Neural progenitor cell (in vitro differentiated cells): ENCODE data around the gene B4GALT4. TPM values are rescaled to one million over a fixed set of nuclear protein-coding genes. Genes with fewer than 3 reads are reported as not detected.

Experiments
- DNase-seq: peaks from one replicate; pipeline ENCODE4 v3.0.0-alpha.2; 2016; ENCODE audit warnings: low spot score
- H2AFZ ChIP-seq: fragments of 200-600 bp; sonication (generic); replicated peaks from 2 replicates; pipeline ENCODE4 v1.6.1; 2016; ENCODE audit warnings: antibody characterized with exemption
- H3F3A ChIP-seq: fragments of 200-600 bp; sonication (generic); 2 replicates; pipeline ENCODE4 v1.6.1; 2016; ENCODE audit warnings: antibody characterized with exemption, low read depth
- H3K27ac ChIP-seq: fragments of 200-600 bp; sonication (generic); 2 replicates; pipeline ENCODE4 v1.5.1; 2016; ENCODE audit warnings: mild to moderate bottlenecking
- H3K27me3 ChIP-seq: fragments of 200-600 bp; sonication (generic); 2 replicates; pipeline ENCODE4 v1.6.1; 2016; ENCODE audit warnings: mild to moderate bottlenecking, moderate library complexity
- H3K36me3 ChIP-seq: fragments of 200-600 bp; sonication (generic); 2 replicates; pipeline ENCODE4 v1.5.1; 2016
- H3K4me1 ChIP-seq: fragments of 200-600 bp; sonication (generic); 2 replicates; pipeline ENCODE4 v1.6.1; 2016; ENCODE audit warnings: mixed run types
- H3K4me2 ChIP-seq: fragments of 200-600 bp; sonication (generic); 2 replicates; pipeline ENCODE4 v1.6.1; 2016
- H3K4me3 ChIP-seq: fragments of 200-600 bp; sonication (generic); 2 replicates; pipeline ENCODE4 v1.5.1; 2016
- H3K79me2 ChIP-seq: fragments of 200-600 bp; sonication (generic); 2 replicates; pipeline ENCODE4 v1.6.1; 2016; ENCODE audit warnings: low read depth
- H3K9ac ChIP-seq: fragments of 200-600 bp; sonication (generic); 2 replicates; pipeline ENCODE4 v1.6.1; 2016
- H3K9me3 ChIP-seq: fragments of 200-600 bp; sonication (generic); 2 replicates; pipeline ENCODE4 v1.5.1; 2016; ENCODE audit warnings: low read depth
- H4K20me1 ChIP-seq: fragments of 200-600 bp; sonication (generic); 2 replicates; pipeline ENCODE4 v1.6.1; 2016; ENCODE audit warnings: low read depth
- H3K27ac Mint-ChIP-seq: 3 replicates; pipeline ENCODE4 v1.8.0; 2021; ENCODE audit warnings: mixed read lengths
- H3K27me3 Mint-ChIP-seq: 2 replicates; pipeline ENCODE4 v1.8.0; 2022; ENCODE audit warnings: low read depth, mild to moderate bottlenecking, inconsistent platforms, moderate library complexity, mixed read lengths; ENCODE audit not compliant: insufficient read depth
- H3K36me3 Mint-ChIP-seq: 3 replicates; pipeline ENCODE4 v1.8.0; 2021; ENCODE audit warnings: mixed read lengths
- H3K4me1 Mint-ChIP-seq: 3 replicates; pipeline ENCODE4 v1.8.0; 2021; ENCODE audit warnings: mixed read lengths
- H3K4me3 Mint-ChIP-seq: 3 replicates; pipeline ENCODE4 v1.8.0; 2021; ENCODE audit warnings: mild to moderate bottlenecking, moderate library complexity, mixed read lengths
- H3K9me3 Mint-ChIP-seq: 3 replicates; pipeline ENCODE4 v1.8.0; 2020; ENCODE audit warnings: mixed read lengths
- EZH2 ChIP-seq: fragments of 200-600 bp; sonication (generic); IDR thresholded peaks from 2 replicates; pipeline ENCODE4 v1.6.1; 2017; ENCODE audit warnings: antibody characterized with exemption, mild to moderate bottlenecking, moderate library complexity
- EZH2phosphoT487 ChIP-seq: fragments of 200-600 bp; sonication (generic); IDR thresholded peaks from 2 replicates; pipeline ENCODE4 v1.6.1; 2017; ENCODE audit warnings: antibody characterized with exemption
- total RNA-seq: library from RNA; depleted of rRNA; stranded (reverse); fragments of >200 nt; gene quantifications from 2 replicates; pipeline ENCODE4 v1.2.3, GENCODE V29; 2015; ENCODE audit warnings: low replicate concordance
- TF ChIP-seq, protein P1 (sequence below): fragments of 200-600 bp; sonication (generic); IDR thresholded peaks from 2 replicates; pipeline ENCODE4 v1.5.1; 2017; ENCODE audit warnings: antibody characterized with exemption, mild to moderate bottlenecking

B4GALT4 gene
- total RNA-seq, 1 donor from 2014 or later, result 47.0 TPM

DNA sequence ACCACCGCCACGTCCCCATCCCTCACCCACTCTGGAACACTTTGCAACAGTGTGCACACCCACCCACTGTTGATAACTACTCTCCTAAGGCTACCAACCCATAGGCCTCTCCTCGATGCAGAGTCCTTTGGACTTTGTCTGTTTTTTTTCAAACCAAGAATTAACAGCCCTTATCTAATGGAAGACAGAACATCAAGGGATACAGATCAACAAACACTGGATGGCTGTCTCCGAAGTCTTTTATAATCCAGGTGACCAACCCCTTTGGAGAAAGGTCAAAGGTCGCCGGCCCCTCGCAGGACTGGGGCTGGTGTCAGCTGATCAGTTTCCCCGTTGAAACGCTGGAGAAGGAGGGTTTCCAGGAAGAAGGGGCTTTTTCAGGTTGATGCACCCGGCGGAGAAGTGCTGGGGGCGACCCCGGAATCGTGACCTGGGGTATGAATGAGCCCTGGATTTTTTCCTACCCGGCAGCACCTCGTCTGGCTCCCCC lies 532 bp downstream of the B4GALT4 start:
- Histone ChIP-seq H2AFZ (peak overlapping the region; percentile 74), H3K79me2 (peaks cover 38% of the 10 kb centered on the region)
- peaks cover 17% of the 10 kb centered on the region for H3K4me1 Mint-ChIP-seq

GRCh38 chr3:119239206-119239820 lies 1.4 kb downstream of the B4GALT4 start:
- peak overlapping the region; percentile 74 for H2AFZ ChIP-seq
- no peak for DNase-seq
- peak overlapping the region; percentile 73 for H3K4me3 ChIP-seq
- peaks cover 8% of the 10 kb centered on the region for H3K36me3 ChIP-seq
- H3K9me3 Mint-ChIP-seq, result peaks cover 2% of the 10 kb centered on the region
- H4K20me1 ChIP-seq, result no peaks in the 10 kb centered on the region
- H3K4me1 Mint-ChIP-seq, result peaks cover 15% of the 10 kb centered on the region
- H3K27me3 ChIP-seq, result no peaks in the 10 kb centered on the region
- peaks cover 7% of the 10 kb centered on the region for H3K36me3 Mint-ChIP-seq
- H3K79me2 ChIP-seq, result peaks cover 38% of the 10 kb centered on the region
- H3K27ac ChIP-seq, result no peak overlapping the region
- H3K4me3 Mint-ChIP-seq, result peak overlapping the region; percentile 83
- H3K9ac ChIP-seq, result peak overlapping the region; percentile 60
- peaks cover 24% of the 10 kb centered on the region for H3F3A ChIP-seq
- TF ChIP-seq, protein P1, sequence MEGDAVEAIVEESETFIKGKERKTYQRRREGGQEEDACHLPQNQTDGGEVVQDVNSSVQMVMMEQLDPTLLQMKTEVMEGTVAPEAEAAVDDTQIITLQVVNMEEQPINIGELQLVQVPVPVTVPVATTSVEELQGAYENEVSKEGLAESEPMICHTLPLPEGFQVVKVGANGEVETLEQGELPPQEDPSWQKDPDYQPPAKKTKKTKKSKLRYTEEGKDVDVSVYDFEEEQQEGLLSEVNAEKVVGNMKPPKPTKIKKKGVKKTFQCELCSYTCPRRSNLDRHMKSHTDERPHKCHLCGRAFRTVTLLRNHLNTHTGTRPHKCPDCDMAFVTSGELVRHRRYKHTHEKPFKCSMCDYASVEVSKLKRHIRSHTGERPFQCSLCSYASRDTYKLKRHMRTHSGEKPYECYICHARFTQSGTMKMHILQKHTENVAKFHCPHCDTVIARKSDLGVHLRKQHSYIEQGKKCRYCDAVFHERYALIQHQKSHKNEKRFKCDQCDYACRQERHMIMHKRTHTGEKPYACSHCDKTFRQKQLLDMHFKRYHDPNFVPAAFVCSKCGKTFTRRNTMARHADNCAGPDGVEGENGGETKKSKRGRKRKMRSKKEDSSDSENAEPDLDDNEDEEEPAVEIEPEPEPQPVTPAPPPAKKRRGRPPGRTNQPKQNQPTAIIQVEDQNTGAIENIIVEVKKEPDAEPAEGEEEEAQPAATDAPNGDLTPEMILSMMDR, result no peak
- TF ChIP-seq EZH2phosphoT487, result no peak
- no peak for TF ChIP-seq EZH2
- H3K4me1 ChIP-seq, result peaks cover 18% of the 10 kb centered on the region
- peaks cover 4% of the 10 kb centered on the region for H3K27me3 Mint-ChIP-seq
- no peak overlapping the region for H3K27ac Mint-ChIP-seq
- H3K4me2 ChIP-seq, result peak overlapping the region; percentile 98
- no peaks in the 10 kb centered on the region for H3K9me3 ChIP-seq

More for the DNA sequence above, 532 bp downstream of the B4GALT4 start:
- H4K20me1 ChIP-seq, result no peaks in the 10 kb centered on the region
- H3K4me3 ChIP-seq, result peak overlapping the region; percentile 73
- DNase-seq, result peak; percentile 73
- peak overlapping the region; percentile 90 for H3K27ac ChIP-seq
- H3K4me1 ChIP-seq, result peaks cover 18% of the 10 kb centered on the region
- peaks cover 4% of the 10 kb centered on the region for H3K27me3 Mint-ChIP-seq
- H3K27ac Mint-ChIP-seq, result no peak overlapping the region
- peak overlapping the region; percentile 98 for H3K4me2 ChIP-seq
- peaks cover 1% of the 10 kb centered on the region for H3K36me3 ChIP-seq
- H3K9ac ChIP-seq, result peak overlapping the region; percentile 60
- TF ChIP-seq EZH2phosphoT487, result no peak
- TF ChIP-seq, protein P1, result no peak
- TF ChIP-seq EZH2, result no peak
- H3K9me3 ChIP-seq, result no peaks in the 10 kb centered on the region
- H3F3A ChIP-seq, result peaks cover 24% of the 10 kb centered on the region
- H3K4me3 Mint-ChIP-seq, result peak overlapping the region; percentile 83
- H3K9me3 Mint-ChIP-seq, result peaks cover 2% of the 10 kb centered on the region
- H3K27me3 ChIP-seq, result no peaks in the 10 kb centered on the region
- peaks cover under 1% of the 10 kb centered on the region for H3K36me3 Mint-ChIP-seq

DNA sequence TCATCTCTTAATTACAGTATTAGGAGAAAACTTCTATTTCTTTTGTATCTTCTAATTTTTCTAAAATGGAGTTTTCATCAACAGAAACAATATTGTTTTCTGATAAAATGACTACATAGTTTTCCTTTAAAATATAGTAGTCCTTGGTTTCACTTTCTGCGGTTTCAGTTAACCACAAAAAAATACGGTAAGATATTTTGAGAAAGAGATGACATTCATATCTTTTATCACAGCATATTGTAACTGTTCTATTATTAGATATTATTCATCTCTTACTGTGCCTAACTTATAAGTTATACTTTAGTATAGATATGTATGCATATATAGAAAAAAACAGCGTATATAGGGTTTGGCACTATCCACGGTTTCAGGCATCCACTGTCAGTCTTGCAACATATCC lies 2.3 kb downstream of the B4GALT4 start:
- Mint-ChIP-seq H3K27me3 (peaks cover 4% of the 10 kb centered on the region), H3K9me3 (peaks cover 2% of the 10 kb centered on the region), H3K36me3 (peaks cover 7% of the 10 kb centered on the region), H3K4me3 (no peak overlapping the region), H3K27ac (no peak overlapping the region), H3K4me1 (peaks cover 11% of the 10 kb centered on the region)
- peak overlapping the region; percentile 98 for H3K4me2 ChIP-seq
- H3K79me2 ChIP-seq, result peaks cover 38% of the 10 kb centered on the region
- TF ChIP-seq, protein P1, result no peak
- TF ChIP-seq EZH2phosphoT487 (no peak), EZH2 (no peak)
- H3K27me3 ChIP-seq, result no peaks in the 10 kb centered on the region
- DNase-seq, result no peak
- H3F3A ChIP-seq, result peaks cover 24% of the 10 kb centered on the region
- no peak overlapping the region for H3K27ac ChIP-seq
- H3K36me3 ChIP-seq, result peaks cover 8% of the 10 kb centered on the region
- peaks cover 9% of the 10 kb centered on the region for H3K4me1 ChIP-seq
- no peaks in the 10 kb centered on the region for H3K9me3 ChIP-seq
- no peak overlapping the region for H3K4me3 ChIP-seq
- H4K20me1 ChIP-seq, result no peaks in the 10 kb centered on the region
- no peak overlapping the region for H2AFZ ChIP-seq
- no peak overlapping the region for H3K9ac ChIP-seq
